HepG2 (cell line): ENCODE measurements around the gene MRFAP1.

Source experiments
- SSRP1 ChIP-seq: IDR thresholded peaks from 2 replicates; pipeline ENCODE4 v1.6.1; 2016; ENCODE audit warnings: control low read depth
- TF ChIP-seq, protein P1 (sequence below), 2 experiments: sonication (generic) in 1 of 2; formaldehyde crosslinking in 1 of 2; IDR thresholded peaks; 2 replicates each; pipeline versions ENCODE4 v1.4.0 to v1.6.1; 2018 to 2020; ENCODE audit warnings: missing genetic modification reagents in 2 of 2, borderline replicate concordance in 1 of 2, low read depth in 1 of 2, mild to moderate bottlenecking in 1 of 2, missing biosample characterization in 1 of 2

- TF ChIP-seq, protein P1, sequence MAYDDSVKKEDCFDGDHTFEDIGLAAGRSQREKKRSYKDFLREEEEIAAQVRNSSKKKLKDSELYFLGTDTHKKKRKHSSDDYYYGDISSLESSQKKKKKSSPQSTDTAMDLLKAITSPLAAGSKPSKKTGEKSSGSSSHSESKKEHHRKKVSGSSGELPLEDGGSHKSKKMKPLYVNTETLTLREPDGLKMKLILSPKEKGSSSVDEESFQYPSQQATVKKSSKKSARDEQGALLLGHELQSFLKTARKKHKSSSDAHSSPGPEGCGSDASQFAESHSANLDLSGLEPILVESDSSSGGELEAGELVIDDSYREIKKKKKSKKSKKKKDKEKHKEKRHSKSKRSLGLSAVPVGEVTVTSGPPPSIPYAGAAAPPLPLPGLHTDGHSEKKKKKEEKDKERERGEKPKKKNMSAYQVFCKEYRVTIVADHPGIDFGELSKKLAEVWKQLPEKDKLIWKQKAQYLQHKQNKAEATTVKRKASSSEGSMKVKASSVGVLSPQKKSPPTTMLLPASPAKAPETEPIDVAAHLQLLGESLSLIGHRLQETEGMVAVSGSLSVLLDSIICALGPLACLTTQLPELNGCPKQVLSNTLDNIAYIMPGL (CRISPR knock-in tag; IDR thresholded peaks at IDR 0.05; ENCODE audit: borderline replicate concordance in 1 of 2, low read depth in 1 of 2): no peak
- TF ChIP-seq SSRP1 (CRISPR knock-in tag): no peak
These were observed 1.5 kb downstream of the MRFAP1 start for GRCh38 chr4:6641971-6642320.
